GM18868 (cell line): Measurements from ENCODE around the gene DIS3.
"Not testable (repeated sequence)": the region's sequence is repeated elsewhere in the genome, so short reads cannot be mapped to it uniquely, and the experiment has no call there.

Experiments used
- ATAC-seq: cut with Tn5 transposase; IDR thresholded peaks from one replicate; pipeline ENCODE4 v1.9.1; 2021; ENCODE audit warnings: mild to moderate bottlenecking, moderate library complexity; ENCODE audit not compliant: unreplicated experiment

Gene DIS3

GRCh38 chr13:72754111-72754510 is 27.6 kb downstream of the DIS3 start:
- ATAC-seq = no peak

GRCh38 chr13:72751220-72751619 is 30.5 kb downstream of the DIS3 start:
- no peak for ATAC-seq

- peak; percentile 68 for ATAC-seq
Measured at GRCh38 chr13:72745260-72745659, 36.4 kb downstream of the DIS3 start.

- no peak for ATAC-seq
Measured at GRCh38 chr13:72740015-72740414, 41.7 kb downstream of the DIS3 start.

GRCh38 chr13:72737033-72737432 is 44.7 kb downstream of the DIS3 start:
- ATAC-seq = no peak

GRCh38 chr13:72728290-72728605 is 53.5 kb downstream of the DIS3 start:
- ATAC-seq = no peak

- peak; percentile 94 for ATAC-seq
Measured at GRCh38 chr13:72727417-72728289, 54.0 kb downstream of the DIS3 start, which contains the start of the genes BORA and MZT1. TSS of gene BORA (plus strand) at chr13:72727923. CDS start at chr13:72728941, 1,018 bp downstream. TSS of gene MZT1 (minus strand) at chr13:72727629. CDS start at chr13:72727602, 27 bp downstream.

GRCh38 chr13:72726726-72727416 is 54.8 kb downstream of the DIS3 start:
- peak; percentile 22 for ATAC-seq

GRCh38 chr13:72726185-72726584 is 55.5 kb downstream of the DIS3 start:
- not testable (repeated sequence) for ATAC-seq

- no peak for ATAC-seq
Measured at GRCh38 chr13:72716776-72717175, 64.9 kb downstream of the DIS3 start.
